Pancreas (tissue), 10 donors: Measurements from ENCODE around the gene CYB561D1. TPM values are rescaled to one million over a fixed set of nuclear protein-coding genes. Genes with fewer than 3 reads are reported as not detected.

ENCODE experiments used
- ATAC-seq, 4 donors: fragments of 200-7000 bp; cut with Tn5 transposase; one replicate each; pipeline versions ENCODE4 v1.8.0 to v1.9.1; 2020; ENCODE audit warnings: mild to moderate bottlenecking in 4 of 4, moderate library complexity in 4 of 4
- DNase-seq, 6 donors: peaks; one replicate each; pipeline ENCODE4 v3.0.0-alpha.2; 2020
- FAIRE-seq: peaks from 2 replicates; lab custom pipeline; 2012; peaks lifted over from hg19 to GRCh38; lab: Jason Lieb, UNC
- H3K27ac ChIP-seq, 4 donors: fragments of 200-600 bp; sonication (generic); 1 replicate in 3 of 4; 2 replicates in 1 of 4; pipeline versions ENCODE4 v1.5.0 to v1.8.0; 2020
- H3K27me3 ChIP-seq, 4 donors: fragments of 200-600 bp; one replicate each; pipeline ENCODE4 v1.8.0; 2021
- H3K36me3 ChIP-seq, 3 donors: fragments of 200-600 bp; sonication (generic) in 1 of 3; one replicate each; pipeline versions ENCODE4 v1.5.0 to v1.8.0; 2020 to 2021
- H3K4me1 ChIP-seq, 3 donors: fragments of 200-600 bp; one replicate each; pipeline ENCODE4 v1.8.0; 2021
- H3K4me3 ChIP-seq, 4 donors: fragments of 200-600 bp; sonication (generic) in 2 of 4; one replicate each; pipeline versions ENCODE4 v1.5.0 to v1.8.0; 2020 to 2021
- H3K9me3 ChIP-seq, 4 donors: fragments of 200-600 bp; one replicate each; pipeline ENCODE4 v1.8.0; 2021
- WGBS, 2 donors: extraction: QIAGEN DNeasy Blood & Tissue Kit; methylation state at CpG; one replicate each; pipeline ENCODE4 v1.1.7; 2013; 5-methylcytosine and 5-hydroxymethylcytosine counted together
- intact Hi-C, 3 donors: fragments of 100-400 bp; cut with DNase I; formaldehyde crosslinking; loops; one replicate each; pipeline versions ENCODE4 v1.11.1 to v1.14.2; 2022
- polyA plus RNA-seq, 2 donors: library from polyadenylated mRNA; stranded (reverse); fragments of 200-250 nt; gene quantifications; one replicate each; pipeline ENCODE4 v1.2.3, GENCODE V29; 2013
- total RNA-seq, 6 donors: library from RNA; stranded (reverse); fragmentation: NEBNext Ultra II Directional in 4 of 6; extraction: Animal tissue kit (Norgen Biotek cat#: 25700) in 4 of 6; gene quantifications; one replicate each; pipeline versions ENCODE4 v1.2.1 to v1.2.4, GENCODE V29; 2021 to 2023
- TF ChIP-seq, protein P1 (sequence below), 4 donors: fragments of 200-600 bp; sonication (generic) in 3 of 4; IDR thresholded peaks; one replicate each; pipeline versions ENCODE4 v1.5.0 to v1.8.0; 2021; ENCODE audit warnings: antibody characterized with exemption in 4 of 4
- donor health status: healthy with polysubstance abuse.
- donor health status: DM: no; HTN: no; CAD: no; lungs with moderate emphysema.
- donor health status: DM: no; HTN: no; CAD: no.
- donor health status: control.
- donor health status: control.
- donor health status: Bipolar disorder and iron deficiency.
- donor health status: DM: yes; HTN: yes; CAD: no.
- donor health status: DM: no; HTN: no; CAD: no.
- donor health status: DM: no; HTN: no; CAD: no.
- donor health status: DM: yes; HTN: yes; CAD: no.

Gene CYB561D1
- total and polyA plus RNA-seq, 8 donors, result 5.1 to 11.6 (median 8.9) TPM

DNA sequence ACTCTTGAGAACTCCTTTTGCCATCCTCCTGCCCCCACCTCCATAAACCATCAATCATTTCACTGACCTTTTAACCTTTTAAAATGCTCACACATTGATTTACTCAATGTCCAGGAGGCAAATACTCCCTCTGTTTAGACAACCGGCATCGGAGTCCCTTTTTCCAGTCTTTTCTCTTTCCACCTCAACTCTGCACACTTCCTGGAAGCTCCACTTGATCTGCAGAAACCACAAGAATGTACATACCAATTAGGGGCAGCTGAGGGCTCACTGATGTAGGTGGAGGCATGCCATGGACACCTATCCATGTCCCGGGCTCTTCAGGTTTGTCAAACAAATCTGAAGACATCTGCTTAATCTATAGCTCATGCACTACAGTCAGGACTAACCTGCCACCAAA is 21.0 kb downstream of the CYB561D1 start:
- 51 to 66% methylated on average over 3 of the region's 3 CpGs for WGBS, 2 donors
- intact Hi-C loops, result no loop called here
- no peaks in the 10 kb centered on the region for H3K27me3 ChIP-seq
- DNase-seq (no peak), FAIRE-seq (no peak), ATAC-seq (no peak)
- H3K27ac ChIP-seq, result no peak overlapping the region
- TF ChIP-seq, protein P1, sequence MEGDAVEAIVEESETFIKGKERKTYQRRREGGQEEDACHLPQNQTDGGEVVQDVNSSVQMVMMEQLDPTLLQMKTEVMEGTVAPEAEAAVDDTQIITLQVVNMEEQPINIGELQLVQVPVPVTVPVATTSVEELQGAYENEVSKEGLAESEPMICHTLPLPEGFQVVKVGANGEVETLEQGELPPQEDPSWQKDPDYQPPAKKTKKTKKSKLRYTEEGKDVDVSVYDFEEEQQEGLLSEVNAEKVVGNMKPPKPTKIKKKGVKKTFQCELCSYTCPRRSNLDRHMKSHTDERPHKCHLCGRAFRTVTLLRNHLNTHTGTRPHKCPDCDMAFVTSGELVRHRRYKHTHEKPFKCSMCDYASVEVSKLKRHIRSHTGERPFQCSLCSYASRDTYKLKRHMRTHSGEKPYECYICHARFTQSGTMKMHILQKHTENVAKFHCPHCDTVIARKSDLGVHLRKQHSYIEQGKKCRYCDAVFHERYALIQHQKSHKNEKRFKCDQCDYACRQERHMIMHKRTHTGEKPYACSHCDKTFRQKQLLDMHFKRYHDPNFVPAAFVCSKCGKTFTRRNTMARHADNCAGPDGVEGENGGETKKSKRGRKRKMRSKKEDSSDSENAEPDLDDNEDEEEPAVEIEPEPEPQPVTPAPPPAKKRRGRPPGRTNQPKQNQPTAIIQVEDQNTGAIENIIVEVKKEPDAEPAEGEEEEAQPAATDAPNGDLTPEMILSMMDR (IDR thresholded peaks at IDR 0.05), result no peak
- no peaks in the 10 kb centered on the region for H3K9me3 ChIP-seq
- H3K4me3 ChIP-seq, result no peak overlapping the region
- no peaks in the 10 kb centered on the region for H3K36me3 ChIP-seq
- peaks cover 0 to 3% (median 0%) of the 10 kb centered on the region in 3 donors for H3K4me1 ChIP-seq

DNA sequence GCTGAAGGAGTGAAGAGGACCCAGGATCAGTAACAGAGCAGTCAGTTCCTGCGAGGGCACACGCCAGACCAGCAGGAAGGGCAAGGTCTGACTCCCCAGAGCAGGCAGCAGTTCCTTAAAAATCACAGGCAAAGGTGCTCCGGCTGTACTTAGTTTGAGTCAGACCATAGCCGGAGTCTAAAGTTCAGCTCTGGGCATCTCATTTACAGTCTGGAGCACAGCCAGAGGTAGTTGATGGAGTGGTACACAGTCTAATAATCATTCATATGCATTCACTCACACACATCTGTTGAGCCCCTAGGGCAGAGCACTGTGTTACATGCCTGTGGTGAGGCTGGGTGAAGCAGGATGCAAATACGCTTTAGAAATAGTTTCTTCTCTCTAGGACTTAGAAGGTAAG is 23.0 kb downstream of the CYB561D1 start:
- H3K9me3 ChIP-seq, result no peaks in the 10 kb centered on the region
- intact Hi-C loops, result no loop called here
- DNase-seq (no peak), ATAC-seq (peak in 2 of 4 donors; percentile 30 to 42), FAIRE-seq (no peak)
- no peaks in the 10 kb centered on the region for H3K4me1 ChIP-seq
- 55 to 57% methylated on average over 5 of the region's 5 CpGs for WGBS, 2 donors
- no peaks in the 10 kb centered on the region for H3K27me3 ChIP-seq
- H3K4me3 ChIP-seq, result no peak overlapping the region
- H3K27ac ChIP-seq, result no peak overlapping the region
- H3K36me3 ChIP-seq, result no peaks in the 10 kb centered on the region
- TF ChIP-seq, protein P1 (IDR thresholded peaks at IDR 0.05), result no peak

DNA sequence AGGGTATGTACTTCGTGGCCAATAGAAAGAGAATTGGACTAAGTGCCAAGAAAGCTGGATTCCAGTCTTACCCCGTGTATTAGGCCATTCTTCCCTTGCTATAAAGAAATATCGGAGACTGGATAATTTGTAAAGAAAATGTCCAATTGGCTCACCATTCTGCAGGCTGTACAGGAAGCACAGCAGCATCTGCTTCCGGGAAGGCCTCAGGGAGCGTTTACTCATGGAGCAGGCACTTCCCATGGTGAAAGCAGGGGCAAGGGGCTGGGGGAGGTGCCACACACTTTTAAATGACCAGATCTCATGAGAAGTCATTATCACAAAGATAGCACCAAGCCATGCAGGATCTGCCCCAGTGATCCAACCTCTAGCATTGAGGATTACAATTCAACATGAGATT is 23.4 kb downstream of the CYB561D1 start:
- no peaks in the 10 kb centered on the region for H3K4me1 ChIP-seq
- DNase-seq, result no peak
- 77 to 82% methylated on average over 5 of the region's 5 CpGs for WGBS, 2 donors
- FAIRE-seq, result no peak
- intact Hi-C loops, result no loop called here
- ATAC-seq, result no peak
- TF ChIP-seq, protein P1 (IDR thresholded peaks at IDR 0.05), result no peak
- no peaks in the 10 kb centered on the region for H3K9me3 ChIP-seq
- H3K27me3 ChIP-seq, result no peaks in the 10 kb centered on the region
- H3K27ac ChIP-seq, result no peak overlapping the region
- no peak overlapping the region for H3K4me3 ChIP-seq
- H3K36me3 ChIP-seq, result no peaks in the 10 kb centered on the region

DNA sequence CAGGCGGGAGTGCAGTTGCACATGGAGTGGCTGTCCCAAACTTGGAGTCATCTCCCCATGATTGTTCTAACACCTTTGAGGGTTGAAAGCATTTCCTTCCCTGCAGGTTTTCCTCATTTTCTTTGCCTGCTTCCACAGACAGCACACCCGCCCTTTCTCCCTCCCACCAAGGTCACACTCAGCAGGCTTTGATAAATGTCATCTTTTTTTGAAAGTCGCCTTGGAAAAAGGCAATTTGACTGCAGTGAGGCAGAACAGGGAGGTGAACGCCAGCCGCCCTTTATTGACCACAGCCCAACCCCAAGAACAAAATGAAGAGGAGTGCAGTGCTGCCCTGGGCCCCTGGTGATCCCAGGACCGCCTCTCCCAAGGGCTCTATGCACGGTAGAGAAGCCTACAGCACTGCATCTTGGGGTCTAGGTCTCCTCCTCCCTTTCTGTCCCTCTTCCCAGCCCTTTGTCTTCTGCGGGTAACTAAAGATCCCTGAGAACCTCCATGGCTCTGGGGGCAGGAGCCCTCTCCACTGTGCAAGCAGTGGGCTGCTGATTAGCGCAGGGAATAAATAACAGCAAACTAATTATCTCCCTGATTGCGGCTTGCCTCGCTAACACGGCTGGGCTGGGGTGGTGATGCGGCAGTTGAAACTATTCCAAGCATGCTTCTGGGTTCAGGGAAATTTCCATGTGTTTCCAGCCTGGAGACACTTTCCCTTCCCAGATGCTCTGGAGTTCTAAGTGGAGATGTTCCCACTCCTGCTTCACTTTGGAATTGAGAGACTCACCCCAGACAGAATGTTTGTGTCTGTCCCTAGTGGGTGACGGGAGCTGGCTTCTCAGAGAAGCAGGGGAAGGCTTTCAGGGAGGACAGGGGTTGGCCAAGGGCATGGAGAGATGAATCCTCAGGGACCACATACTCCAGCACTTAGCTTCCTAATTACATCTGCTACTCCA is 27.4 kb downstream of the CYB561D1 start:
- Histone ChIP-seq H3K4me3 (no peak overlapping the region), H3K9me3 (no peaks in the 10 kb centered on the region), H3K4me1 (no peaks in the 10 kb centered on the region), H3K27me3 (no peaks in the 10 kb centered on the region), H3K27ac (no peak overlapping the region), H3K36me3 (no peaks in the 10 kb centered on the region)
- intact Hi-C loops, result loop anchor here in 1 of 3 donors (10.0 kb wide), 1 partner anchor 246 kb away; no protein-coding TSS in a partner anchor
- ATAC-seq, result peak in 1 of 4 donors; percentile 12
- no peak for FAIRE-seq
- no peak for DNase-seq
- TF ChIP-seq, protein P1 (IDR thresholded peaks at IDR 0.05), result no peak
- 36% methylated on average over 14 of the region's 14 CpGs for WGBS, 2 donors

DNA sequence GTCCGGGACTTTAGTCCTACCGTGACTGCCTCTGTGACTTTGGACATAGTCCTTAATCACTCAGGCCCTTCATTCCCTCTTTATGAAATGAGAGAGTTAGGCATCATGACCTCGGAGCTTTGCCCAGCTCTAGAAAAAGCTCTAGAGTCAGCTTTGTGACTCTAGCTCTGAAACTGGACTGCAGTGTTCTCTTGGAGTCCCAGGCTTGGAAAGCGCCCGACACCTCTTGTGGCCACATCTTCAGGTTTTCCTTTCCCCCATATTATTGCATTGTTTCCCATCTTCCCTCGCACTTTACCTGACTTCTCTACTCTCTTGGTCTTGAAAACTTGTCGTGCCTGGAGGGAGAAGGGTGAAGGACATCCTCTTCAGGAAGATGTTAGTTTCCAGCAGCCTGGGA is 28.1 kb downstream of the CYB561D1 start:
- DNase-seq (no peak), FAIRE-seq (no peak), ATAC-seq (no peak)
- Histone ChIP-seq H3K9me3 (no peaks in the 10 kb centered on the region), H3K4me1 (no peaks in the 10 kb centered on the region), H3K4me3 (no peak overlapping the region), H3K27ac (no peak overlapping the region), H3K27me3 (no peaks in the 10 kb centered on the region), H3K36me3 (no peaks in the 10 kb centered on the region)
- TF ChIP-seq, protein P1 (IDR thresholded peaks at IDR 0.05), result no peak
- WGBS, 2 donors, result 81 to 88% methylated on average over 7 of the region's 7 CpGs
- intact Hi-C loops, result loop anchor here in 1 of 3 donors (10.0 kb wide), 1 partner anchor 247 kb away; no protein-coding TSS in a partner anchor
